Neural cell (in vitro differentiated cells): ENCODE measurements around the gene EVL.

ENCODE experiments used
- CTCF ChIP-seq: fragments of 450-650 bp; IDR thresholded peaks from 2 replicates; pipeline ENCODE4 v1.5.1; 2014; ENCODE audit warnings: antibody characterized with exemption, mild to moderate bottlenecking, moderate library complexity; ENCODE audit not compliant: poor library complexity, severe bottlenecking
- EP300 ChIP-seq: fragments of 450-650 bp; conservative IDR thresholded peaks from 2 replicates; pipeline ENCODE4 v1.6.1; 2014; ENCODE audit warnings: antibody characterized with exemption, mild to moderate bottlenecking, moderate library complexity; ENCODE audit not compliant: poor library complexity, severe bottlenecking

- TF ChIP-seq CTCF (no peak), EP300 (no peak)
These were observed 122.1 kb downstream of the EVL start for GRCh38 chr14:100187247-100187833.
